Thyroid gland (tissue), 4 donors: ENCODE measurements around the gene COL3A1. TPM values are rescaled to one million over a fixed set of nuclear protein-coding genes. Genes with fewer than 3 reads are reported as not detected.

Experiments used
- DNase-seq, 2 donors: peaks; one replicate each; pipeline ENCODE4 v3.0.0-alpha.2; 2019
- H3K27ac ChIP-seq, 3 donors: fragments of 200-600 bp; sonication (generic); 1 replicate in 2 of 3; 2 replicates in 1 of 3; pipeline ENCODE4 v1.5.1; 2016 to 2019; ENCODE audit warnings: mild to moderate bottlenecking in 1 of 3, moderate library complexity in 1 of 3
- H3K27me3 ChIP-seq: fragments of 200-600 bp; sonication (generic); one replicate; pipeline ENCODE4 v1.5.1; 2019
- H3K36me3 ChIP-seq, 2 donors: fragments of 200-600 bp; sonication (generic); one replicate each; pipeline ENCODE4 v1.5.1; 2016 to 2019
- H3K4me1 ChIP-seq, 2 donors: fragments of 200-600 bp; sonication (generic); one replicate each; pipeline ENCODE4 v1.5.1; 2017 to 2019
- H3K4me3 ChIP-seq, 3 donors: fragments of 200-600 bp; sonication (generic); replicated peaks in 1 of 3; 1 replicate in 2 of 3; 2 replicates in 1 of 3; pipeline ENCODE4 v1.5.1; 2016; ENCODE audit warnings: mild to moderate bottlenecking in 1 of 3
- H3K9me3 ChIP-seq: fragments of 200-600 bp; sonication (generic); one replicate; pipeline ENCODE4 v1.5.1; 2017
- CTCF ChIP-seq, 6 experiments: fragments of 200-600 bp in 3 of 6; fragments of 450-650 bp in 3 of 6; sonication (generic) in 3 of 6; IDR thresholded peaks; one replicate each; pipeline ENCODE4 v1.5.1; 2016 to 2019; ENCODE audit warnings: antibody characterized with exemption in 6 of 6, mild to moderate bottlenecking in 2 of 6, inconsistent platforms in 1 of 6, moderate library complexity in 1 of 6
- POLR2A ChIP-seq, 2 donors: fragments of 450-650 bp; IDR thresholded peaks; one replicate each; pipeline ENCODE4 v1.6.1; 2017; ENCODE audit warnings: antibody characterized with exemption in 2 of 2, mild to moderate bottlenecking in 2 of 2, moderate library complexity in 1 of 2
- WGBS, 2 donors: methylation state at CpG; one replicate each; pipeline ENCODE4 v1.1.5; 2017; 5-methylcytosine and 5-hydroxymethylcytosine counted together
- intact Hi-C: fragments of 100-400 bp; cut with DNase I; formaldehyde crosslinking; loops from one replicate; pipeline ENCODE4 v1.15.1; 2023
- total RNA-seq, 4 donors: library from RNA; depleted of rRNA; stranded (reverse); fragments of >200 nt; gene quantifications; one replicate each; pipeline ENCODE4 v1.2.3, GENCODE V29; 2016

The COL3A1 gene
- total RNA-seq, 4 donors from 2014 or later: 36.4 to 151 (median 62.3) TPM

- DNase-seq: no peak
- H3K27me3 ChIP-seq: no peaks in the 10 kb centered on the region
- TF ChIP-seq CTCF (IDR thresholded peaks at IDR 0.05) (no peak), POLR2A (IDR thresholded peaks at IDR 0.05) (no peak)
- WGBS, 2 donors: 86 to 88% methylated on average over 1 of the region's 1 CpG
- H3K9me3 ChIP-seq: no peaks in the 10 kb centered on the region
- no peaks in the 10 kb centered on the region for H3K4me1 ChIP-seq
- H3K27ac ChIP-seq: no peak overlapping the region
- intact Hi-C loops: no loop called here
- H3K4me3 ChIP-seq: no peak overlapping the region
- no peaks in the 10 kb centered on the region for H3K36me3 ChIP-seq
These were observed 46.0 kb downstream of the COL3A1 start for GRCh38 chr2:189020179-189020578.

- Histone ChIP-seq H3K36me3 (no peaks in the 10 kb centered on the region), H3K4me1 (no peaks in the 10 kb centered on the region), H3K9me3 (no peaks in the 10 kb centered on the region), H3K27me3 (no peaks in the 10 kb centered on the region), H3K27ac (no peak overlapping the region), H3K4me3 (no peak overlapping the region)
- no peak for TF ChIP-seq CTCF (IDR thresholded peaks at IDR 0.05)
- TF ChIP-seq POLR2A (IDR thresholded peaks at IDR 0.05): no peak
- 70 to 72% methylated on average over 7 of the region's 7 CpGs for WGBS, 2 donors
- DNase-seq: no peak
- intact Hi-C loops: no loop called here
These were observed 47.9 kb downstream of the COL3A1 start for GRCh38 chr2:189022053-189022481.

DNA sequence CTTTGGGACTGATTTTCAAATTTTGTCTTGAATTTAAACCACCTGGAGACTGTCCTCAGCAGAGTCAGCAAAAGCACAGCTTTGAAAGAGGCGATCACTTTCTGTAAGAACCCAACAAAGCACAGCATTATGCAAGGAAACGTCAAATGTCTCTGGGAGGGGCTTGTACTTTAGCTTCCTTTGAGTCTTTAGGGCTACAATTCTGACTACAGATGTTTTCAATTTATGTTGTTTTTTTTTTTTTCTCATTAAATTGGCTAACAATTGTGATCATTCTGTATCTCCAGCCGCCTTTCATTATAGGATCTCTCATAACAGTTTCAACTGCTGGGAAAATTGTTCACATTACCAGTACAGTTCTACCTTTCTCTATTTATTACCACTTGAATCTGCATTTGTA, 48.3 kb downstream of the COL3A1 start:
- no peak overlapping the region for H3K27ac ChIP-seq
- intact Hi-C loops: no loop called here
- no peaks in the 10 kb centered on the region for H3K27me3 ChIP-seq
- TF ChIP-seq CTCF (IDR thresholded peaks at IDR 0.05) (no peak), POLR2A (IDR thresholded peaks at IDR 0.05) (no peak)
- no peak overlapping the region for H3K4me3 ChIP-seq
- no peaks in the 10 kb centered on the region for H3K36me3 ChIP-seq
- no peaks in the 10 kb centered on the region for H3K4me1 ChIP-seq
- DNase-seq: no peak
- 68 to 73% methylated on average over 3 of the region's 3 CpGs for WGBS, 2 donors
- no peaks in the 10 kb centered on the region for H3K9me3 ChIP-seq

- Histone ChIP-seq H3K4me3 (no peak overlapping the region), H3K27ac (no peak overlapping the region), H3K27me3 (no peaks in the 10 kb centered on the region), H3K9me3 (no peaks in the 10 kb centered on the region), H3K4me1 (no peaks in the 10 kb centered on the region), H3K36me3 (no peaks in the 10 kb centered on the region)
- WGBS, 2 donors: 45 to 50% methylated on average over 3 of the region's 3 CpGs
- no peak for DNase-seq
- TF ChIP-seq CTCF (IDR thresholded peaks at IDR 0.05) (no peak), POLR2A (IDR thresholded peaks at IDR 0.05) (no peak)
- intact Hi-C loops: no loop called here
These were observed 50.9 kb downstream of the COL3A1 start for GRCh38 chr2:189024901-189025618.

- TF ChIP-seq POLR2A (IDR thresholded peaks at IDR 0.05) (no peak), CTCF (IDR thresholded peaks at IDR 0.05) (no peak)
- no peaks in the 10 kb centered on the region for H3K9me3 ChIP-seq
- H3K4me1 ChIP-seq: no peaks in the 10 kb centered on the region
- H3K27ac ChIP-seq: no peak overlapping the region
- no peak for DNase-seq
- H3K4me3 ChIP-seq: no peak overlapping the region
- 92 to 93% methylated on average over 1 of the region's 1 CpG for WGBS, 2 donors
- no peaks in the 10 kb centered on the region for H3K27me3 ChIP-seq
- intact Hi-C loops: no loop called here
- no peaks in the 10 kb centered on the region for H3K36me3 ChIP-seq
These were observed 63.3 kb downstream of the COL3A1 start for GRCh38 chr2:189037518-189037917.
